HEK293 (cell line): Measurements from ENCODE around the gene ZFAND5.
A peak's percentile ranks its signal among the peaks of the same experiment; 100 is the strongest.

Experiments
- EGR2 ChIP-seq: fragments of 450-650 bp; formaldehyde crosslinking; IDR thresholded peaks from 2 replicates; pipeline ENCODE4 v1.5.1; 2016; ENCODE audit warnings: low read depth, missing biosample characterization, missing genetic modification characterization
- HIC1 ChIP-seq: fragments of 450-650 bp; formaldehyde crosslinking; IDR thresholded peaks from 2 replicates; pipeline ENCODE4 v1.5.1; 2016; ENCODE audit warnings: missing biosample characterization, missing genetic modification characterization
- HOXC10 ChIP-seq: sonication (generic); formaldehyde crosslinking; IDR thresholded peaks from 2 replicates; pipeline ENCODE4 v1.8.1; 2023; ENCODE audit warnings: mild to moderate bottlenecking, missing genetic modification reagents
- KLF10 ChIP-seq: fragments of 450-650 bp; IDR thresholded peaks from 2 replicates; pipeline ENCODE4 v1.5.1; 2018; ENCODE audit warnings: missing biosample characterization, mild to moderate bottlenecking, missing genetic modification characterization
- KLF9 ChIP-seq: fragments of 450-650 bp; formaldehyde crosslinking; IDR thresholded peaks from 2 replicates; pipeline ENCODE4 v1.5.1; 2016; ENCODE audit warnings: missing biosample characterization, missing genetic modification characterization, low read depth
- TRIM28 ChIP-seq: IDR thresholded peaks from 2 replicates; pipeline ENCODE4 v1.6.1; 2011; ENCODE audit warnings: low read length, control low read depth, borderline replicate concordance
- ZBTB1 ChIP-seq: fragments of 450-650 bp; formaldehyde crosslinking; IDR thresholded peaks from 2 replicates; pipeline ENCODE4 v1.5.1; 2016; ENCODE audit warnings: missing biosample characterization, missing genetic modification characterization
- ZBTB49 ChIP-seq: fragments of 450-650 bp; formaldehyde crosslinking; IDR thresholded peaks from 2 replicates; pipeline ENCODE4 v1.5.1; 2016; ENCODE audit warnings: missing biosample characterization, missing genetic modification characterization, low read depth
- ZFHX2 ChIP-seq: fragments of 450-650 bp; formaldehyde crosslinking; conservative IDR thresholded peaks from 2 replicates; pipeline ENCODE4 v1.5.1; 2016; ENCODE audit warnings: missing biosample characterization, missing genetic modification characterization
- ZNF132 ChIP-seq: fragments of 450-650 bp; formaldehyde crosslinking; IDR thresholded peaks from 2 replicates; pipeline ENCODE4 v1.5.1; 2017; ENCODE audit warnings: missing biosample characterization, missing genetic modification characterization, borderline replicate concordance
- ZNF26 ChIP-seq: fragments of 450-650 bp; formaldehyde crosslinking; IDR thresholded peaks from 2 replicates; pipeline ENCODE4 v1.5.1; 2016; ENCODE audit warnings: missing biosample characterization, missing genetic modification characterization
- ZNF302 ChIP-seq: fragments of 450-650 bp; formaldehyde crosslinking; IDR thresholded peaks from 2 replicates; pipeline ENCODE4 v1.5.1; 2016; ENCODE audit warnings: missing biosample characterization, missing genetic modification characterization, low read depth
- ZNF341 ChIP-seq: fragments of 450-650 bp; formaldehyde crosslinking; IDR thresholded peaks from 2 replicates; pipeline ENCODE4; 2016; ENCODE audit warnings: low read depth, missing biosample characterization, missing genetic modification characterization
- ZNF398 ChIP-seq: fragments of 450-650 bp; formaldehyde crosslinking; IDR thresholded peaks from 2 replicates; pipeline ENCODE4 v1.5.1; 2017; ENCODE audit warnings: missing biosample characterization, missing genetic modification characterization
- ZNF449 ChIP-seq: fragments of 450-650 bp; formaldehyde crosslinking; IDR thresholded peaks from 2 replicates; pipeline ENCODE4 v1.5.1; 2017; ENCODE audit warnings: missing biosample characterization, mild to moderate bottlenecking, missing genetic modification characterization, moderate library complexity
- ZNF510 ChIP-seq: fragments of 450-650 bp; formaldehyde crosslinking; IDR thresholded peaks from 2 replicates; pipeline ENCODE4 v1.5.1; 2018; ENCODE audit warnings: mild to moderate bottlenecking, missing genetic modification characterization, missing biosample characterization; ENCODE audit not compliant: insufficient replicate concordance
- ZNF521 ChIP-seq: fragments of 450-650 bp; formaldehyde crosslinking; IDR thresholded peaks from 2 replicates; pipeline ENCODE4 v1.5.1; 2017; ENCODE audit warnings: missing biosample characterization, mild to moderate bottlenecking, missing genetic modification characterization
- ZNF610 ChIP-seq: fragments of 450-650 bp; formaldehyde crosslinking; IDR thresholded peaks from 2 replicates; pipeline ENCODE4 v1.5.1; 2016; ENCODE audit warnings: missing biosample characterization, missing genetic modification characterization, borderline replicate concordance
- ZNF747 ChIP-seq: fragments of 450-650 bp; formaldehyde crosslinking; IDR thresholded peaks from 2 replicates; pipeline ENCODE4 v1.5.1; 2016; ENCODE audit warnings: missing biosample characterization, missing genetic modification characterization
- ZNF768 ChIP-seq: fragments of 450-650 bp; formaldehyde crosslinking; IDR thresholded peaks from 2 replicates; pipeline ENCODE4 v1.5.1; 2018; ENCODE audit warnings: missing biosample characterization, mild to moderate bottlenecking, missing genetic modification characterization
- ZNF837 ChIP-seq: fragments of 450-650 bp; formaldehyde crosslinking; IDR thresholded peaks from 2 replicates; pipeline ENCODE4 v1.5.1; 2016; ENCODE audit warnings: missing biosample characterization, missing genetic modification characterization
- ZSCAN16 ChIP-seq: fragments of 450-650 bp; formaldehyde crosslinking; IDR thresholded peaks from 2 replicates; pipeline ENCODE4 v1.5.1; 2016; ENCODE audit warnings: missing biosample characterization, missing genetic modification characterization
- ZSCAN30 ChIP-seq: fragments of 450-650 bp; IDR thresholded peaks from 2 replicates; pipeline ENCODE4 v1.5.1; 2018; ENCODE audit warnings: missing biosample characterization, mild to moderate bottlenecking, missing genetic modification characterization, moderate library complexity

Gene ZFAND5

GRCh38 chr9:72364679-72365524 is at the start of gene ZFAND5 (continued):
- TF ChIP-seq ZNF521 (tag by site-specific recombination): no peak
- TF ChIP-seq KLF9 (tag by site-specific recombination): peak; percentile 88
- TF ChIP-seq TRIM28: no peak
- peak; percentile 98 for TF ChIP-seq ZNF341 (tag by site-specific recombination)
- no peak for TF ChIP-seq ZBTB1 (tag by site-specific recombination)
- TF ChIP-seq ZNF398 (tag by site-specific recombination): peak; percentile 86
- peak; percentile 94 for TF ChIP-seq HIC1 (tag by site-specific recombination)
- TF ChIP-seq HOXC10 (CRISPR knock-in tag): no peak
- TF ChIP-seq ZNF510 (tag by site-specific recombination): no peak
- no peak for TF ChIP-seq ZNF768 (tag by site-specific recombination)
- 0 out of 2 replicates have a peak, but pooled peaks have one; percentile 13 for TF ChIP-seq ZNF449 (tag by site-specific recombination)
- peak; percentile 8; the same call in 1 of the 2 replicates for TF ChIP-seq ZSCAN30 (tag by site-specific recombination)
- peak; percentile 59; the same call in 1 of the 2 replicates for TF ChIP-seq KLF10 (tag by site-specific recombination)
- TF ChIP-seq ZNF837 (tag by site-specific recombination): no peak
- no peak for TF ChIP-seq ZNF26
- no peak for TF ChIP-seq ZNF747 (tag by site-specific recombination)
- TF ChIP-seq ZSCAN16 (tag by site-specific recombination): no peak
- TF ChIP-seq ZNF610 (tag by site-specific recombination): no peak
- TF ChIP-seq ZFHX2: peak; percentile 47
- TF ChIP-seq ZBTB49 (tag by site-specific recombination): no peak
- TF ChIP-seq ZNF132 (tag by site-specific recombination): no peak
- 0 out of 2 replicates have a peak, but pooled peaks have one; percentile 11 for TF ChIP-seq EGR2 (tag by site-specific recombination)
- TF ChIP-seq ZNF302 (tag by site-specific recombination): no peak
